Nephron (organoid): ENCODE measurements around the gene SAMD8.

Experiments used
- H3K27ac Mint-ChIP-seq, 3 experiments: 2 replicates each; pipeline ENCODE4 v1.8.0; 2020; ENCODE audit warnings: mixed read lengths in 3 of 3, mild to moderate bottlenecking in 2 of 3, moderate library complexity in 1 of 3
- H3K27me3 Mint-ChIP-seq: 2 replicates; pipeline ENCODE4 v1.8.0; 2021; ENCODE audit warnings: low read depth, mild to moderate bottlenecking, moderate library complexity, mixed read lengths
- H3K36me3 Mint-ChIP-seq: 2 replicates; pipeline ENCODE4 v1.8.0; 2020; ENCODE audit warnings: low read depth, mixed read lengths
- H3K4me1 Mint-ChIP-seq: 2 replicates; pipeline ENCODE4 v1.8.0; 2020; ENCODE audit warnings: mixed read lengths
- H3K4me3 Mint-ChIP-seq, 3 experiments: 2 replicates each; pipeline ENCODE4 v1.8.0; 2020; ENCODE audit warnings: mild to moderate bottlenecking in 3 of 3, mixed read lengths in 3 of 3, moderate library complexity in 2 of 3
- H3K9me3 Mint-ChIP-seq: 2 replicates; pipeline ENCODE4 v1.8.0; 2020; ENCODE audit warnings: mixed read lengths
- CTCF ChIP-seq, 3 experiments: fragments of 200-600 bp; sonication (generic); IDR thresholded peaks; one replicate each; pipeline ENCODE4 v1.5.0; 2021; ENCODE audit warnings: antibody characterized with exemption in 3 of 3; ENCODE audit not compliant: unreplicated experiment in 3 of 3

Gene SAMD8

DNA sequence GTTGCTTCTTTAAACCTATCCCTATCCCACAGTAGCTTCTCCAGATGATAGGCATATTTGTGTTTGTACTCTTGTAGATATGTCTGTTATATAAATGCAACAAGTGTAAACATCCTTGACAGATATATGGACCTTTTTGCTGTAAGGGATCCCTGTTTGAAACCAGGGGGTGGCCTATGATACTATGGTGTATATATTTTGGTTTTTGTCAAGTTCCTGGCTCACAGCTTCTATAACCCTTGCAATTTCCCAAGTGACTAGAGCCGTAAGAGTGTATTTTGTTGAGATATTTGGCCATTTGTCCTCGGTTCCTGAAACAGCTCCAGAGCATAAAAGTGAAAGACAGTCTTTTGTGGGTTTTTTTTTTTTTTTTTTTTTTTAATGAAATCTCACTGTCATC lies 114.6 kb downstream of the SAMD8 start:
- Mint-ChIP-seq H3K27me3 (no peaks in the 10 kb centered on the region), H3K4me3 (no peak overlapping the region), H3K36me3 (peaks cover 79% of the 10 kb centered on the region), H3K9me3 (no peaks in the 10 kb centered on the region), H3K27ac (peak overlapping the region; percentile 73 to 89 (median 87)), H3K4me1 (peaks cover 36% of the 10 kb centered on the region)
- no peak for TF ChIP-seq CTCF (IDR thresholded peaks at IDR 0.05; ENCODE audit: unreplicated experiment in 3 of 3)

- no peak for TF ChIP-seq CTCF (IDR thresholded peaks at IDR 0.05; ENCODE audit: unreplicated experiment in 3 of 3)
- H3K4me3 Mint-ChIP-seq: no peak overlapping the region
- H3K9me3 Mint-ChIP-seq: no peaks in the 10 kb centered on the region
- H3K27me3 Mint-ChIP-seq: no peaks in the 10 kb centered on the region
- H3K27ac Mint-ChIP-seq: no peak overlapping the region
- peaks cover 79% of the 10 kb centered on the region for H3K36me3 Mint-ChIP-seq
- peaks cover 36% of the 10 kb centered on the region for H3K4me1 Mint-ChIP-seq
Measured at GRCh38 chr10:75226656-75227055, 115.2 kb downstream of the SAMD8 start.

DNA sequence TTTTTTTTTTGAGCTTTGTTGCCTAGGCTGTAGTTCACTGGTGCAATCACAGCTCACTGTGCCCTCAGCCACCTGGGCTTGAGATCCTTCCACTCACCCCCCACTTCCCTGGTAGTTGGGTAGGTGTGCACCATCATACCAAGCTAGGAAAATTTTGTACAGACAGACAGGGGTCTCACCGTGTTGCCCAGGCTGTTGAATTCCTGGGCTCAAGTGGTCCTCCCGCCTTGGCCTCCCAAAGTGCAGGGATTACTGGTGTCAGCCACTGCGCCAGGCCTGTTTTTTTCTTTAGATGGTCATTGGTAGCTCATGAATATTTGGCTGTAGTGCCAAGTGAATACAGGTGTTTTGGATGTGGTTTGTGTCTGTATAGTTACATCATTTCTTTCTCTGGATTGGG lies 116.8 kb downstream of the SAMD8 start:
- Mint-ChIP-seq H3K36me3 (peaks cover 79% of the 10 kb centered on the region), H3K4me1 (peaks cover 35% of the 10 kb centered on the region), H3K27me3 (no peaks in the 10 kb centered on the region), H3K9me3 (no peaks in the 10 kb centered on the region), H3K4me3 (no peak overlapping the region), H3K27ac (peak overlapping the region in 2 of 3 experiments; percentile 32 to 47)
- TF ChIP-seq CTCF (IDR thresholded peaks at IDR 0.05; ENCODE audit: unreplicated experiment in 3 of 3): no peak

DNA sequence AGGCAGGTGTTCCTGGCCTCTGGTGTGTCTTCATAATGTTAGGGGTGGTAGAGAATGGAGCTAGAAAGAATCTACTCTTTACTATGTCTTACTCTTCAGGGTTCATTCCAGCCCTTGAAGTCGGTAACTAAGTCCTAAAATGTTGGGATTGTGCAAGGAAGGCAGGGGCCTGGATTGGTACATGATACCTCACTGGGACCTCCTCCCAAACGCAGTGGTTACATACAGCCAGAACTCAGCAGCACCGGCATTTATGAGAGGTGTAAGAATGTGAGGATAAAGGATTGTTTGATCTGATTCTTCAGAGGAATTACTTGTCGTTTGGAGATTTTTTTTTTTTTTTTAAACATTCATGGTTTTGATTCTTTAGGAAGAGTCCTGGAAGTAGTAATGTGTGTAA lies 117.4 kb downstream of the SAMD8 start:
- peaks cover 32% of the 10 kb centered on the region for H3K4me1 Mint-ChIP-seq
- H3K27me3 Mint-ChIP-seq: no peaks in the 10 kb centered on the region
- no peaks in the 10 kb centered on the region for H3K9me3 Mint-ChIP-seq
- no peak for TF ChIP-seq CTCF (IDR thresholded peaks at IDR 0.05; ENCODE audit: unreplicated experiment in 3 of 3)
- no peak overlapping the region for H3K4me3 Mint-ChIP-seq
- peaks cover 76% of the 10 kb centered on the region for H3K36me3 Mint-ChIP-seq
- peak overlapping the region in 2 of 3 experiments; percentile 32 to 47 for H3K27ac Mint-ChIP-seq

- H3K27ac Mint-ChIP-seq: no peak overlapping the region
- TF ChIP-seq CTCF (IDR thresholded peaks at IDR 0.05; ENCODE audit: unreplicated experiment in 3 of 3): no peak
- H3K4me3 Mint-ChIP-seq: no peak overlapping the region
- no peaks in the 10 kb centered on the region for H3K27me3 Mint-ChIP-seq
- no peaks in the 10 kb centered on the region for H3K9me3 Mint-ChIP-seq
- peaks cover 65% of the 10 kb centered on the region for H3K36me3 Mint-ChIP-seq
- H3K4me1 Mint-ChIP-seq: peaks cover 21% of the 10 kb centered on the region
Measured at GRCh38 chr10:75229971-75230370, 118.5 kb downstream of the SAMD8 start.

DNA sequence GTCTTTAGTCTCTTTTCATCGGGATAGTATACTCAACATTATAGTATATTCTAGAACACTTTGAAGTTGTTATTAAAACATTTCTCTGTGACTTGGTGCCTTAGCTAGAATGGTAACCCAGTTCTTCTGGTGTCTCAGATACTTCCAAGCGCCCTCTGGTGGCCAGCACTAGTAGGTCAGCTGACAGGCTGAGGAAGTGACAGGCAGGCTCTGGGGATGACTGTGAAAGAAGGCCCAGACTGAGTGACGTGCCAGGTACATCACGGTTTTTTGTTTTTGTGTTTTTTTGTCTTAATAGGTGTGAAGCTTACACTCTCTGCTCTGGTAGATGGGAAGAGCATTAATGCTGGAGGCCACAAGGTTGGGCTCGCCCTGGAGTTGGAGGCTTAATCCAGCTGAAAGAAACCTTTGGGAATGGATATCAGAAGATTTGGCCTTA lies 119.2 kb downstream of the SAMD8 start:
- H3K9me3 Mint-ChIP-seq: no peaks in the 10 kb centered on the region
- H3K27me3 Mint-ChIP-seq: no peaks in the 10 kb centered on the region
- H3K36me3 Mint-ChIP-seq: peaks cover 58% of the 10 kb centered on the region
- TF ChIP-seq CTCF (IDR thresholded peaks at IDR 0.05; ENCODE audit: unreplicated experiment in 3 of 3): peak; percentile 88 to 94 (median 91)
- peak overlapping the region in 2 of 3 experiments; percentile 2 to 15 for H3K27ac Mint-ChIP-seq
- H3K4me3 Mint-ChIP-seq: peak overlapping the region in 2 of 3 experiments; percentile 16 to 28
- peaks cover 14% of the 10 kb centered on the region for H3K4me1 Mint-ChIP-seq
